ENCODE measurements around the gene PDSS2.
"Not testable (repeated sequence)": the region's sequence is repeated elsewhere in the genome, so short reads cannot be mapped to it uniquely, and the experiment has no call there.

PDSS2 gene

DNA sequence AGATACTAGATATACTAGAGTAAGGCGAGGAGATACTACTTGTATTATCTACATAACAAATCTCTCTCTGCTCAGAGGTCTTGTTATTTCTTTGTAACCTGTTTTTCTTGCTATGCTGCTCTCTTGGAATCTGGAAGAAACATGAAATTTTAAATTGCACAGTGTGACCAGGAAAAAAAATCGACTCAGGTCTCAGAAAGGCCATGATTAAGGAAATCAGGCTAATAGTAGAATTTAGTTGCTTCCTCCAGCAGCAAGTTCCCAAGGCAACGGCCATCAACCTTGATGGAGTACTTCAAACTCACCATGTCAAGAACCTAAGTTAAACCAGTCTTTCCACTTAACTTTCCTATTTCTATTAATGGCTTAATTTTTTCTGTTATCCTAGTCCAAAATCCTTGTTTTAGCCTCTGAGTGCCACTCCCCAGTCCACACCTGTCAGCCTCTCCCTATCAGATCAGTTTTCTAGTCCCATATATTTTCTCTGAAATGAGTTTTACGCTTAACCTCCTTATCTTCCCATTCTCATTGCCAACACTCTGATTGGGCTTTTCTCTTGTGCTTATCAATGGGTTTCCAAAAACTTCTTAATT lies 256.4 kb downstream of the PDSS2 start:
- no peak for DNase-seq (ENCODE audit: low spot score in 2 of 2)
- Mint-ChIP-seq H3K4me3 (no peak overlapping the region), H3K9me3 (peaks cover 5% of the 10 kb centered on the region), H3K27ac (no peak overlapping the region), H3K36me3 (peaks cover 3% of the 10 kb centered on the region), H3K4me1 (no peaks in the 10 kb centered on the region)
- ATAC-seq: no peak

DNA sequence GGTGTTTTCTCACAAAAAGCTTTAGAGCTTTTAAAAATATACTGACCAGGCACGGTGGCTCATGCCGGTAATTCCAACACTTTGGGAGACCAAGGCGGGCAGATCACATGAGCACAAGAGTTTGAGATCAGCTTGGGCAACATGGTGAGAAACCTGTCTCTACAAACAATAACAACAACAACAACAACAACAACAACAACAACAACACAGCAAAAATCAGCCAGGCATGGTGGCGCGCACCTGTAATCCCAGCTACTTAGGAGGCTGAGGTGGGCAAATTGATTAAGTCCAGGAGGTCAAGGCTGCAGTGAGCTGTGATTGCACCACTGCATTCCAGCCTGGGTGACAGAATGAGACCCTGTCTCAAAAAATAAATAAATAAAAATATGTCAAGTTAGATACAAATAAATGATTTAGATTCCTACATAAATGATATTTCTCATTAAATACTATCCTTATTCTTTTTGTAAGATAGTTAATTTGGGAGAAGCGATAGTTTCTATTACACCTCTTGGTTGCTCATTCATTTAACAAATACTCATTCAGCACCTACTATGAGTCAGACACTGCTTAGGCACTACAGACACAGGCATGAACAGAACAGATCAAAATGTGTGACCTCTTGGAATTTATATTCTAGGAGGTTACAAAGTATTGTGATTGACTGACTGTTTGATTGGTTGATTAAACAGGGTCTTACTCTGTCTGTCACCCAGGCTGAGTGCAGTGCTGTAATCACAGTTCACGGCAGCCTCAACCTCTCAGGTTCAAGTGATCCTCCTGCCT lies 260.5 kb downstream of the PDSS2 start:
- Mint-ChIP-seq H3K4me3 (no peak overlapping the region), H3K36me3 (peaks cover 11% of the 10 kb centered on the region), H3K27ac (no peak overlapping the region), H3K9me3 (no peaks in the 10 kb centered on the region), H3K4me1 (no peaks in the 10 kb centered on the region)
- no peak for DNase-seq (ENCODE audit: low spot score in 2 of 2)
- peak; percentile 68 for ATAC-seq

DNA sequence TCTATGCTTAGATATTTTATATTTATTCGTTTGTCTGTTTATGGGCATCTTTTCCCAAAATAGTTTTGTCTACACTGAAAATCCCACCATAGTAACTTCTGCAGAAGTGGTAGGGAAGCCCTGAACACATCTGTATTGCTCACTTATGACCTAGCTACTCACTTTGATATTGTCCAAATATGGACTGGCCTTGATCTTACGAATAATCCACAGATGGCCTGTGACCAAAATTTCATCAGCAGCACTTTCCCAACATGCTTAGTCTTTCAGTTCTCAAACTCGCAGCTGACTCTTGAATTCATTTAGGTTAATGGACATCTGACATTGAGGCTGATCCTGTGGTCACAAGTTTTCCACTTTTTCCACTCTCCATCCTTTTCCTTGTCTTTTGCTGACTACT lies 263.2 kb downstream of the PDSS2 start:
- Mint-ChIP-seq H3K36me3 (peaks cover 11% of the 10 kb centered on the region), H3K9me3 (no peaks in the 10 kb centered on the region), H3K4me1 (no peaks in the 10 kb centered on the region), H3K27ac (no peak overlapping the region), H3K4me3 (no peak overlapping the region)
- ATAC-seq (no peak), DNase-seq (ENCODE audit: low spot score in 2 of 2) (no peak)

DNA sequence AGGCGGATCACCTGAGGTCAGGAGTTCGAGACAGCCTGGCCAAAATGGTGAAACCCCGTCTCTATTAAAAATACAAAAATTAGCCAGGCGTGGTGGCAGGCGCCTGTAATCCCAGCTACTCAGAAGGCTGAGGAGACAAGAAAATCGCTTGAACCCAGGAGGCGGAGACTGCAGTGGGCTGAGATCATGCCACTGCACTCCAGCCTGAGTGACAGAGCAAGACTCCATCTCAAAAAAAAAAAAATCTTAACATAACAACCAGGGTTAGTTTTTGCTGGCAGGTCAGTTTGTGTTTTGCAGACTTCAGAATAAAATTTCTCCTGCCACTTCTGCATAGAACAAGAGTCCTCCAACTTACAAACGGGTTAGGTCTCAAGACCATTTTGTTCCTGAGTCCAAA lies 264.6 kb downstream of the PDSS2 start:
- not testable (repeated sequence) for H3K4me1 Mint-ChIP-seq; H3K27ac Mint-ChIP-seq; ATAC-seq; DNase-seq (ENCODE audit: low spot score in 2 of 2); H3K4me3 Mint-ChIP-seq; H3K9me3 Mint-ChIP-seq
- peaks cover 11% of the 10 kb centered on the region for H3K36me3 Mint-ChIP-seq

DNA sequence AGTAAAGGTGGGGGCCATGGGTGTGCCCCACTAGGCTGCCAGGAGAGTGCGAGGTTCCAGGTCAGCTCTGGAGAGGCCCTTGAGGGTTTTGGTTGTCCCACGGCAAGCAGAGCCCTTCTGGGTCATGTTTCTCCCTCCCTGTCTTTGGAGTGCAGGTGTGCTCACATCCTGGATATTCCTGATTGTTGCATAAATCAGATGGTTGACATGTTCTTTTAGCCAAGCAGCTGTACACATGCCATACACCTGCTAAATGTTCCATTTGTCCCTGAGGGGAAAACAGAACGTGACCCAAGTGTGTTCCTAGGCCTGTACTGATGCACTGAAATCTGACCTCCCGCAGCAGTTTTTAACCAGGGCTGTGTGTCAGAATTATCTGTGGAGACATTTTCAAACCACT lies 266.5 kb downstream of the PDSS2 start:
- H3K4me1 Mint-ChIP-seq: no peaks in the 10 kb centered on the region
- H3K36me3 Mint-ChIP-seq: peaks cover 9% of the 10 kb centered on the region
- H3K9me3 Mint-ChIP-seq: no peaks in the 10 kb centered on the region
- no peak overlapping the region for H3K4me3 Mint-ChIP-seq
- no peak overlapping the region for H3K27ac Mint-ChIP-seq
- DNase-seq (ENCODE audit: low spot score in 2 of 2): no peak
- ATAC-seq: no peak

DNA sequence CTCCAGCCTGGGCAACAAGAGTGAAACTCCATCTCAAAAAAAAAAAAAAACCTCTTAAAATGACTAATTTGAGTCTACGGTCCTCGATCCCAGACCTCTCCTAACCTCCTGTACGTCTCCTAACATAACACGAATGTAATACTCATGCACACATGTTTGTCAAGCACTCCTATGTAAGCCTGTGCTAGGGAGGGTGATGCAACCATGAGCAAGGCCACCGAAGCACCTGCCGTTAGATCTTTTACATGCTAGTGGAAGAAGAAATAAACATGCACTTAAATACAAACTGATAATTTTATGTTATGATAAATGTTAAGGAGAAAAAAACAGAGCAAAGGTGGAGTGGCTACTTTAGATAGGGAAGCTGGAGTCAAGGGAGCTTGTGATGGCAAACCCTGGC lies 271.7 kb downstream of the PDSS2 start:
- ATAC-seq (no peak), DNase-seq (ENCODE audit: low spot score in 2 of 2) (no peak)
- Mint-ChIP-seq H3K4me1 (no peaks in the 10 kb centered on the region), H3K27ac (no peak overlapping the region), H3K36me3 (peaks cover 7% of the 10 kb centered on the region), H3K4me3 (no peak overlapping the region), H3K9me3 (no peaks in the 10 kb centered on the region)

DNA sequence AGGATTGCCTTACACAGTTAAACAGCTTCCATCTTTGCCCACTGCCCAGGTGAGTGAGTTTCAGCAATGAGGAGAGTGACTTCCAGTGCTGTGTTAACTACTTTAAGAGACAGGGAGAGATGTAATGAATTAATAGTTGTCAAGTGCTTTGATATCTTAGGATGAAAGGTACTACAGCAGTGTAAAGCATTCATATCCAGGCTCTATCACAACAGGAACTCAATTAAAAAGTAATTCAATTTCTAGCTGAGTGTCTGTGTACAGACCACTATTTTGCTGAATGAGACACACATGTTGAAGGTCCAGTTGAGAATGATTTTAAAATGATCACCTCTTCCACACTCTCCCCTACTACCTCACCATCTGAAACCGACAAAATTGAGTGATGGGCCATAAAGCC lies 273.3 kb downstream of the PDSS2 start:
- ATAC-seq (no peak), DNase-seq (ENCODE audit: low spot score in 2 of 2) (no peak)
- H3K4me3 Mint-ChIP-seq: no peak overlapping the region
- no peak overlapping the region for H3K27ac Mint-ChIP-seq
- no peaks in the 10 kb centered on the region for H3K4me1 Mint-ChIP-seq
- peaks cover 7% of the 10 kb centered on the region for H3K36me3 Mint-ChIP-seq
- H3K9me3 Mint-ChIP-seq: no peaks in the 10 kb centered on the region

DNA sequence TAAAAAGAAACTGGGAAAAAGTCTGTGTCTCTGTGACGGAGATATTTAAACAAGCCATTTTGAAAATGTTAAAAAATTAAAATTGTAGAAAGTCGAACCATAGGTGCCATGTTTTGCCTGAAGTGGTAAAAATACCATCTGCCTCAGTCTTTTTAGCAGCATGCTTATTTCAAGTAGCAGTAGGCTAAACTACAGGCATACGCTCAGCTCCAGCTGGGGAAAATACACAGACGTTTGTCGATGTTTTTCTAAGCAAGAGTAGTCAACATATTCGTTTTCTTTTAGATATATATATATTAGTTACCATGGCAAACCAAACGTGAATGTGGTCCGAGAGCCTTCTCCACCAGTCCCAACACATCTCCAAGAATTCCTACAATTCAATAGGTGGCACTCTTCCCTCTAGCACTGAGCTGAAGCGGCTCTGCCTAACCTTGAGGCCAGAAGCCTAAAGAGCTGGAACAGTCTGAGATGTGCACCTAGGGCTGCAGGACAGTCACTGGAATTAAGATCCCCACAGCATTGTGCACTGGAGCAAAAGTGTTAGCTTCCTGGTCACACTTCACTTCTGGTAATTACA lies 273.9 kb downstream of the PDSS2 start:
- Mint-ChIP-seq H3K36me3 (peaks cover 7% of the 10 kb centered on the region), H3K4me3 (no peak overlapping the region)
- no peak for ATAC-seq

DNA sequence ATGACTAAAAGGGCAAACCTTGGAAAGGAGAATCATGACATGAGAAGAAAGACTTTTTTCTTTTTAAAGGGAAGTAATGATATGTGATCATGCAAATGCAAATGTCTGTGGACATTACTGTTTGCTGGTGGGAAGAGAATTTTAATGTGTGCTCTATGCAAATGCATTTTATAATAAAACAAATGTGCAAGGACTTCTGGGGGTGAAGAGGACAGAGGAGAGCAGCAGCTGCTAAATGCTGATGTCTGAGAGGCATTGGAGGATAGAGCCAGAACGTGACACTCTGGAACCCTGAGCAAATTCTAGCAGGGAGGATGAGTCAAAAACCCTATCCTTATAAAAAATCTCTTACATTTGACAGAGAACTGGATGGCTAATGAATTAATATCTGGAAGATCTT lies 274.9 kb downstream of the PDSS2 start:
- Mint-ChIP-seq H3K36me3 (peaks cover 7% of the 10 kb centered on the region), H3K27ac (no peak overlapping the region), H3K4me1 (no peaks in the 10 kb centered on the region), H3K4me3 (no peak overlapping the region), H3K9me3 (no peaks in the 10 kb centered on the region)
- DNase-seq (ENCODE audit: low spot score in 2 of 2) (no peak), ATAC-seq (no peak)

More for the DNA sequence above, 273.9 kb downstream of the PDSS2 start:
- H3K27ac Mint-ChIP-seq: no peak overlapping the region
- no peak for DNase-seq (ENCODE audit: low spot score in 2 of 2)
- H3K4me1 Mint-ChIP-seq: no peaks in the 10 kb centered on the region
- no peaks in the 10 kb centered on the region for H3K9me3 Mint-ChIP-seq

DNA sequence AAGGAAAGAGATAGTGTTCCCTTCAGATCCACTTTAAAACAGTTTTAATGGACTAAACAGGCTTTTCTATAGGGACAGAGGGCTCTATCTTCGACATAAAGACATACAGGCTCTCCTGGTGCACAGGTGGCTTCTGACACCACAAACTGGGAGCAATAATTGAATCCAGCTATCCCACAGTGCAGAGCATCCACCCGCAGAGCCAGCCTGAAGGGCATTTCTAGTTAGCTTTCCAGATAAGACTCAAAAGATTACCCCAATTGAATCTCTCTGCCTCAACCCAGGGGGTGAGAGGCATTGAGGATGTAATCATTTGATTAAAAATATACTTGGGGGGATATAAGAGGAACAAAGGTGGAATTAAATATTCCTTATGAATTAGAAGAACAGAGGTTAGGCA lies 279.3 kb downstream of the PDSS2 start:
- Mint-ChIP-seq H3K27ac (no peak overlapping the region), H3K36me3 (no peaks in the 10 kb centered on the region), H3K9me3 (no peaks in the 10 kb centered on the region), H3K4me1 (no peaks in the 10 kb centered on the region), H3K4me3 (no peak overlapping the region)
- DNase-seq (ENCODE audit: low spot score in 2 of 2) (no peak), ATAC-seq (no peak)

DNA sequence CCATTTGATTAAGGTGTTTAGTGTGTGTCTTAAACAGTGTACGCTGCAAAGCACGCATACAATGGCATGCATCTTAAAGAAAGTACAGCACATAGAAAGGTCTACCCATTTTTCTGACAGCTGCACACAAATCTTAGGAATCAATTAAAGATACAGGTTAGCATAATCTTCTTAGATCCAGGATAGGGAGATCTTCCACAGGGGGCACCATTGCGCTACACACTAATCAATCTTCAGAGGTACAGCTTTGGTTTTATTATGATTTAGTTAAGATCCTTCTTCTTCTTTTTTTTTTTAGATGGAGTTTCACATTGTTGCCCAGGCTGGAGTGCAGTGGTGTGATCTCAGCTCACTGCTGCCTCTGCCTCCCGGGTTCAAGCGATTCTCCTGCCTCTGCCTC lies 280.4 kb downstream of the PDSS2 start:
- ATAC-seq (no peak), DNase-seq (ENCODE audit: low spot score in 2 of 2) (no peak)
- no peaks in the 10 kb centered on the region for H3K4me1 Mint-ChIP-seq
- H3K4me3 Mint-ChIP-seq: no peak overlapping the region
- H3K9me3 Mint-ChIP-seq: no peaks in the 10 kb centered on the region
- H3K27ac Mint-ChIP-seq: no peak overlapping the region
- no peaks in the 10 kb centered on the region for H3K36me3 Mint-ChIP-seq

DNA sequence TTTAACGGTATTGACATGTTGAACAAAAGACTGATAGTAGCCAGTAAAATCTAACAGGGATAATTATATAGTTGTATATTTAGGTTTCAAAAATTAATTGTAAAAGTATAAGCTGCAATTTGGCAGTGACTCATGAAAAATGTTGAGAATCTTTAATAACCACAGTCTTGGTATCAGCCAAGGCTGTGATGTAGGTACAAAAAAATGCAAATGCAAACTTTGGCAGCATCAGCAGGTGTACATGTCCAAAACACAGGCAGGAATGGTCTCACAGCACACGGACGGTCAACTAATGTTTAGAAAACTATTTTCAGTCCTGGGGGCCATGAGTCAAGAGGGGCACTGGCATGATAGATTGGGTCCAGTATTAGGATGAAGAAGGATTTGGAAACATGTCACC lies 285.6 kb downstream of the PDSS2 start:
- DNase-seq (ENCODE audit: low spot score in 2 of 2) (no peak), ATAC-seq (no peak)
- H3K9me3 Mint-ChIP-seq: no peaks in the 10 kb centered on the region
- no peak overlapping the region for H3K4me3 Mint-ChIP-seq
- no peaks in the 10 kb centered on the region for H3K4me1 Mint-ChIP-seq
- no peak overlapping the region for H3K27ac Mint-ChIP-seq
- H3K36me3 Mint-ChIP-seq: no peaks in the 10 kb centered on the region

DNA sequence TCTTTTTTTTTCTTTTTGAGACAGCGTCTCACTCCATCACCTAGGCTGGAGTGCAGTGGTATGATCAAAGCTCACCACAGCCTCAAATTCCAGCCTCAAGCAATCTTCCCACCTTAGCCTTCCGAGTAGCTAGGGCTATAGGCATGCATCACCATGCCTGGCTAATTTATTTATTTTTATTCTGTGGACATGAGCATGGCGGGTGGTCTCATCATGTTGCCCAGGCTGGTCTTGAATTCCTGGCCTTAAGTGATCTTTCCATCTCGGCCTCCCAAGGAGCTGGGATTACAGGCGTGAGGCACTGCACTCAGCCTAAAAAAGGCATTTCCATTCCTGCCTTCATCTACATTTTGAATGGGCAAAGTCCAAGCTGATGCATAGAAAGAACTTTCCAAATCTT lies 287.9 kb downstream of the PDSS2 start:
- ATAC-seq (no peak), DNase-seq (ENCODE audit: low spot score in 2 of 2) (no peak)
- Mint-ChIP-seq H3K4me1 (no peaks in the 10 kb centered on the region), H3K9me3 (peaks cover 4% of the 10 kb centered on the region), H3K36me3 (no peaks in the 10 kb centered on the region), H3K27ac (no peak overlapping the region), H3K4me3 (no peak overlapping the region)

DNA sequence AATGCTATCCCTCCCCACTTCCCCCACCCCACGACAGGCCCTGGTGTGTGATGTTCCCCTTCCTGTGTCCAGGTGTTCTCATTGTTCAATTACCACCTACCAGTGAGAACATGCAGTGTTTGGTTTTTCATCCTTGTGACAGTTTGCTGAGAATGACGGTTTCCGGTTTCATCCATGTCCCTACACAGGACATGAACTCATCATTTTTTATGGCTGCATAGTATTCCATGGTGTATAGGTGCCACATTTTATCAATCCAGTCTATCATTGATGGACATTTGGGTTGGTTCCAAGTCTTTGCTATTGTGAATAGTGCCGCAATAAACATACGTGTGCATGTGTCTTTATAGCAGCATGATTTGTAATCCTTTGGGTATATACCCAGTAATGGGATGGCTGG lies 295.1 kb downstream of the PDSS2 start:
- H3K4me1 Mint-ChIP-seq; ATAC-seq; DNase-seq (ENCODE audit: low spot score in 2 of 2); H3K9me3 Mint-ChIP-seq; H3K4me3 Mint-ChIP-seq; H3K27ac Mint-ChIP-seq; H3K36me3 Mint-ChIP-seq: not testable (repeated sequence)

DNA sequence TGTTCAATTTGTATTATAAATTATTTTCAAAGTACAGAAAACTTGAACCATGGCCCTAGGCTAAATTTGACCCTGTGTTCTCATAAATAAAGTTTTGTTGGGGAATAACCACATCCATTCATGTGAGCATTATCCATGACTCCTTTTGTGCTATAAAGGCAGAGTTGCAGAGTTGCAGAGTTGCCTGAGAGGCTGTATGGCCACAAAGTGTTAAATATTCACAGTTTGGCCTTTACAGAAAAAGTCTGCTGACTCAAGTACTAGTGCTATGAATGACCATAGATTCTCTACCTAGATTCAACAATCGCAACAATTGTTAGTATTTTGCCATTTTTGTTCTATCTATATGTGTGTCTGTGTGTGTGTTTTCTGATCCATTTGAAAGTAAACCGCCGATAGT lies 297.8 kb downstream of the PDSS2 start:
- ATAC-seq (no peak), DNase-seq (ENCODE audit: low spot score in 2 of 2) (no peak)
- H3K9me3 Mint-ChIP-seq: no peaks in the 10 kb centered on the region
- no peak overlapping the region for H3K4me3 Mint-ChIP-seq
- no peaks in the 10 kb centered on the region for H3K36me3 Mint-ChIP-seq
- no peaks in the 10 kb centered on the region for H3K4me1 Mint-ChIP-seq
- no peak overlapping the region for H3K27ac Mint-ChIP-seq

DNA sequence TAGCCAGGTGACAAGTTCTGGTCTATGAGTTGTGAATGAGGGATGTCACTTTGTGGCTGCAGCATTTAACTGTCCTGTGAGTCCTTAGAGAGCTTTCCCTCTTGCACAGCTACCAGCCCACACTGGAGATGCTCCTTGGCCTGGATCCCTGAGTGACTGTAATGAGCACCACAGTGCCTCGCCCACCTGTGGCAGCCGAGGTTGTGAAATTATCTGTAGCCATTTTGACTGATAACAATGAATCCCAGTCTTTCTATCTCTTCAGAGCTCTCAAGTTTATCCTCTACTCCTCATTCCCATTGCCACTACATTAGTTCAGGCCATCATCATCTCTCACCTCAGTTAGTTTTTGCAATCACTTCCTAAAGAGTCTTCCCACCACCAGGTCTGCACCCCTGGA lies 302.7 kb downstream of the PDSS2 start:
- ATAC-seq (no peak), DNase-seq (ENCODE audit: low spot score in 2 of 2) (no peak)
- H3K27ac Mint-ChIP-seq: no peak overlapping the region
- H3K9me3 Mint-ChIP-seq: no peaks in the 10 kb centered on the region
- H3K4me3 Mint-ChIP-seq: no peak overlapping the region
- H3K4me1 Mint-ChIP-seq: no peaks in the 10 kb centered on the region
- no peaks in the 10 kb centered on the region for H3K36me3 Mint-ChIP-seq
